ENCODE data around the gene RIC8B. TPM values are rescaled to one million over a fixed set of nuclear protein-coding genes. Genes with fewer than 3 reads are reported as not detected.

RIC8B gene
- total RNA-seq, 4 donors from 2014 or later, result 4.8 to 11.2 (median 8.8) TPM

- Histone ChIP-seq H3K36me3 (no peaks in the 10 kb centered on the region), H3K4me3 (no peak overlapping the region), H3K27me3 (peaks cover 21% of the 10 kb centered on the region), H3K27ac (no peak overlapping the region), H3K4me1 (peaks cover 7% of the 10 kb centered on the region), H3K9me3 (no peaks in the 10 kb centered on the region)
- TF ChIP-seq EP300 (IDR thresholded peaks at IDR 0.05) (no peak), POLR2AphosphoS5 (IDR thresholded peaks at IDR 0.05) (no peak), POLR2A (IDR thresholded peaks at IDR 0.05) (no peak), CTCF (IDR thresholded peaks at IDR 0.05) (no peak)
- no peak for DNase-seq (ENCODE audit: low spot score in 2 of 2)
- 73% methylated on average over 5 of the region's 5 CpGs for whole genome bisulfite sequencing
These were observed 132.9 kb downstream of the RIC8B start for GRCh38 chr12:106907411-106907810.

GRCh38 chr12:106907846-106908245, 133.4 kb downstream of the RIC8B start:
- Histone ChIP-seq H3K4me1 (peaks cover 7% of the 10 kb centered on the region), H3K9me3 (no peaks in the 10 kb centered on the region), H3K27me3 (peaks cover 21% of the 10 kb centered on the region), H3K4me3 (no peak overlapping the region), H3K36me3 (no peaks in the 10 kb centered on the region), H3K27ac (no peak overlapping the region)
- 78% methylated on average over 4 of the region's 4 CpGs for WGBS
- TF ChIP-seq POLR2AphosphoS5 (IDR thresholded peaks at IDR 0.05) (no peak), EP300 (IDR thresholded peaks at IDR 0.05) (no peak), POLR2A (IDR thresholded peaks at IDR 0.05) (no peak), CTCF (IDR thresholded peaks at IDR 0.05) (no peak)
- no peak for DNase-seq (ENCODE audit: low spot score in 2 of 2)

- peaks cover 25% of the 10 kb centered on the region for H3K27me3 ChIP-seq
- DNase-seq (ENCODE audit: low spot score in 2 of 2), result no peak
- TF ChIP-seq CTCF (IDR thresholded peaks at IDR 0.05), result no peak
- no peak for TF ChIP-seq EP300 (IDR thresholded peaks at IDR 0.05)
- no peak for TF ChIP-seq POLR2A (IDR thresholded peaks at IDR 0.05)
- no peak for TF ChIP-seq POLR2AphosphoS5 (IDR thresholded peaks at IDR 0.05)
- no peak overlapping the region for H3K4me3 ChIP-seq
- H3K9me3 ChIP-seq, result no peaks in the 10 kb centered on the region
- peaks cover 2% of the 10 kb centered on the region for H3K4me1 ChIP-seq
- 87% methylated on average over 3 of the region's 3 CpGs for WGBS
- H3K36me3 ChIP-seq, result no peaks in the 10 kb centered on the region
- H3K27ac ChIP-seq, result no peak overlapping the region
These were observed 134.1 kb downstream of the RIC8B start for GRCh38 chr12:106908561-106908960.

GRCh38 chr12:106910202-106910601, 135.7 kb downstream of the RIC8B start:
- Histone ChIP-seq H3K27me3 (peaks cover 25% of the 10 kb centered on the region), H3K4me1 (no peaks in the 10 kb centered on the region), H3K36me3 (no peaks in the 10 kb centered on the region), H3K27ac (no peak overlapping the region), H3K9me3 (no peaks in the 10 kb centered on the region), H3K4me3 (no peak overlapping the region)
- 95% methylated on average over 1 of the region's 1 CpG for WGBS
- no peak for DNase-seq (ENCODE audit: low spot score in 2 of 2)
- TF ChIP-seq POLR2A (IDR thresholded peaks at IDR 0.05) (no peak), CTCF (IDR thresholded peaks at IDR 0.05) (no peak), POLR2AphosphoS5 (IDR thresholded peaks at IDR 0.05) (no peak), EP300 (IDR thresholded peaks at IDR 0.05) (no peak)

- no peaks in the 10 kb centered on the region for H3K9me3 ChIP-seq
- H3K36me3 ChIP-seq, result no peaks in the 10 kb centered on the region
- WGBS, result 78% methylated on average over 6 of the region's 6 CpGs
- no peak overlapping the region for H3K27ac ChIP-seq
- H3K27me3 ChIP-seq, result peaks cover 16% of the 10 kb centered on the region
- no peak overlapping the region for H3K4me3 ChIP-seq
- no peaks in the 10 kb centered on the region for H3K4me1 ChIP-seq
- no peak for DNase-seq (ENCODE audit: low spot score in 2 of 2)
- no peak for TF ChIP-seq EP300 (IDR thresholded peaks at IDR 0.05)
- TF ChIP-seq POLR2AphosphoS5 (IDR thresholded peaks at IDR 0.05), result no peak
- no peak for TF ChIP-seq CTCF (IDR thresholded peaks at IDR 0.05)
- no peak for TF ChIP-seq POLR2A (IDR thresholded peaks at IDR 0.05)
These were observed 137.1 kb downstream of the RIC8B start for GRCh38 chr12:106911581-106911980.

Data from suprapubic skin (tissue), 4 donors.